BJ (cell line): ENCODE results near the gene SPSB1. TPM values are rescaled to one million over a fixed set of nuclear protein-coding genes. Genes with fewer than 3 reads are reported as not detected.
A peak's percentile ranks its signal among the peaks of the same experiment; 100 is the strongest.

ENCODE experiments used
- CTCF ChIA-PET: fragments of 350-600 bp; formaldehyde crosslinking; extraction: SDS; loops from one replicate; lab custom pipeline; 2021; ENCODE audit warnings: antibody characterized with exemption, inconsistent platforms; lab: Yijun Ruan, JAX
- POLR2A ChIA-PET: fragments of 300-600 bp; sonication (Branson Sonifier 250); formaldehyde crosslinking; extraction: SDS; loops from one replicate; lab custom pipeline; 2021; ENCODE audit warnings: antibody characterized with exemption; lab: Charles Lee
- DNase-seq: peaks from one replicate; pipeline ENCODE4 v3.0.0-alpha.2; 2011; ENCODE audit warnings: low read depth
- H3K27me3 ChIP-seq: 2 replicates; pipeline ENCODE4 v1.6.0; 2011; ENCODE audit warnings: low read length; ENCODE audit not compliant: control insufficient read depth, insufficient read depth
- H3K36me3 ChIP-seq: 2 replicates; pipeline ENCODE4 v1.5.1; 2011; ENCODE audit warnings: low read length; ENCODE audit not compliant: control insufficient read depth, insufficient read depth
- H3K4me3 ChIP-seq: 2 replicates; pipeline ENCODE4 v1.5.1; 2011; ENCODE audit warnings: low read depth, mild to moderate bottlenecking, control low read depth, low read length
- CTCF ChIP-seq: IDR thresholded peaks from 2 replicates; pipeline ENCODE4 v1.5.1; 2011; ENCODE audit warnings: low read depth, mild to moderate bottlenecking, control low read depth, inconsistent platforms, low read length, moderate library complexity; ENCODE audit not compliant: insufficient read depth
- polyA plus RNA-seq: library from polyadenylated mRNA; depleted of rRNA; stranded (reverse); fragments of >200 nt; gene quantifications from 2 replicates; pipeline ENCODE4 v1.2.3, GENCODE V29; 2011

The SPSB1 gene
- polyA plus RNA-seq, 1 experiment: 19.8 TPM

GRCh38 chr1:9371391-9371935 is 78.8 kb downstream of the SPSB1 start:
- peak; percentile 66 for DNase-seq
- no peak for TF ChIP-seq CTCF
- Histone ChIP-seq H3K27me3 (no peaks in the 10 kb centered on the region), H3K36me3 (peaks cover 4% of the 10 kb centered on the region), H3K4me3 (no peak overlapping the region)
- ChIA-PET CTCF (interaction anchor here (0.6 to 0.7 kb wide), 3 partner anchors 34 to 216 kb away, joined by 3 to 4 read pairs (median 3); no protein-coding TSS in a partner anchor), POLR2A (no interaction called here)

- TF ChIP-seq CTCF: no peak
- Histone ChIP-seq H3K36me3 (peaks cover 4% of the 10 kb centered on the region), H3K27me3 (no peaks in the 10 kb centered on the region), H3K4me3 (no peak overlapping the region)
- no peak for DNase-seq
- CTCF ChIA-PET: interaction anchor here (0.7 to 1.0 kb wide), 4 partner anchors 9 to 105 kb away, joined by 3 read pairs; no protein-coding TSS in a partner anchor
- POLR2A ChIA-PET: no interaction called here
These were observed 79.3 kb downstream of the SPSB1 start for GRCh38 chr1:9371951-9372350.

- DNase-seq: no peak
- TF ChIP-seq CTCF: no peak
- Histone ChIP-seq H3K4me3 (no peak overlapping the region), H3K36me3 (peaks cover 1% of the 10 kb centered on the region), H3K27me3 (no peaks in the 10 kb centered on the region)
- ChIA-PET CTCF (interaction anchor here (0.9 kb wide), 1 partner anchor 86 kb away, joined by 3 read pairs; no protein-coding TSS in a partner anchor), POLR2A (no interaction called here)
These were observed 80.9 kb downstream of the SPSB1 start for GRCh38 chr1:9373619-9374018.

- ChIA-PET POLR2A (no interaction called here), CTCF (interaction anchor here (1.0 kb wide), 1 partner anchor 14 kb away, joined by 3 read pairs; no protein-coding TSS in a partner anchor)
- DNase-seq: no peak
- no peak for TF ChIP-seq CTCF
- Histone ChIP-seq H3K4me3 (no peak overlapping the region), H3K36me3 (no peaks in the 10 kb centered on the region), H3K27me3 (peaks cover 1% of the 10 kb centered on the region; the same call in 1 of the 2 replicates)
These were observed 82.2 kb downstream of the SPSB1 start for GRCh38 chr1:9374748-9375341.

- ChIA-PET POLR2A (no interaction called here), CTCF (interaction anchor here (1.2 to 1.7 kb wide), 2 partner anchors 9 to 80 kb away, joined by 4 read pairs; no protein-coding TSS in a partner anchor)
- TF ChIP-seq CTCF: no peak
- H3K27me3 ChIP-seq: peaks cover 1% of the 10 kb centered on the region; the same call in 1 of the 2 replicates
- no peak for DNase-seq
- H3K4me3 ChIP-seq: no peak overlapping the region
- no peaks in the 10 kb centered on the region for H3K36me3 ChIP-seq
These were observed 83.2 kb downstream of the SPSB1 start for GRCh38 chr1:9375912-9376311.
